ENCODE results near the gene STIMATE.
A peak's percentile ranks its signal among the peaks of the same experiment; 100 is the strongest.

Gene STIMATE

DNA sequence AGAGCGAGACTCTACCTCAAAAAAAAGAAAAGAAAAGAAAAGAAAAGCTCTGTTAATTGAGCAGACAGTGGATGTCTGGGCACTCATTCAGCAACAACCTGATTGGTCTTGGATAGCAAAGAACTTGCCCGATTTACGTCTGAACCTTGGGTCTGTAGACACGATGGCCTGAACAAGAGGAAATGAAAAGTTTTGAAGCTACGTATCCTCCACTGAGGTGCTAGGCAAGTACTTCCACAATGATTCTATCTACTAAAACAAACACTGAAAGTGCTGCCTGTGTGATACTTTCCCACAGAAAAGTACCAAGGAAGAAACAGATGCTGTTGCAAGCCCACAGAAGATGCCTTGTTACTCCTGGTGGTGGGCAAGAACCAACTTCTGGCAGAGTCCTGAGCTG is 40.7 kb downstream of the STIMATE start:
- ChIA-PET POLR2A (no interaction called here), CTCF (no interaction called here)

DNA sequence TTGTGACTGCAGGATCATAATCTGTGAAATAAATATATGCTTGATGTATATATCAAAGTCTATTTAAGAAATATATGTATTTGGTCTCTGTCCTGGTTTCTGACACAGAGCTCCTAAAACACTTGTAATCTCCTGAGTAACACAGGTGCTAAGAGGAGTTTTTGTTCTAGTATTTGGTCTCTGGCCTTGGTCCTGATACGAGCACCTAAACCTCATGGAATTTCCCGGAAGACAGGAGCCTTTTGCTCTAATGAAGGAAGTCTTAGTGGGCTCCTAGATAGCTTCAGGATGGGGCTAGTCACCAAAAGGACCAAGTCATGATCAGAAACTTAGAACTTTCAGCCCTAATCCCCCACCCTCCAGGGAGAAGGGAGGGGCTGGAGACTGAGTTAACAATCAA is 43.3 kb downstream of the STIMATE start:
- Histone ChIP-seq H3K27ac (ENCODE audit: extremely low read depth, low read depth, low read length) (no peak overlapping the region), H3K9me3 (ENCODE audit: control insufficient read depth, insufficient read depth, low read depth, low read length) (no peaks in the 10 kb centered on the region), H3K4me1 (ENCODE audit: control insufficient read depth, insufficient read depth, low read length) (no peaks in the 10 kb centered on the region), H3K4me3 (ENCODE audit: low read depth, low read length) (no peak overlapping the region), H3K36me3 (ENCODE audit: control insufficient read depth in 2 of 2, insufficient read depth in 1 of 2, low read length in 2 of 2) (peaks cover 0 to 27% of the 10 kb centered on the region in 2 experiments; a peak in 2 of 3 replicates)
- ChIA-PET CTCF (interaction anchor here (2.2 kb wide), 1 partner anchor 217 kb away, joined by 7 read pairs; no protein-coding TSS in a partner anchor), POLR2A (no interaction called here)
- TF ChIP-seq ZFP41 (tag by site-specific recombination; IDR thresholded peaks at IDR 0.05; ENCODE audit: borderline replicate concordance) = no peak
- TF ChIP-seq, protein P1, sequence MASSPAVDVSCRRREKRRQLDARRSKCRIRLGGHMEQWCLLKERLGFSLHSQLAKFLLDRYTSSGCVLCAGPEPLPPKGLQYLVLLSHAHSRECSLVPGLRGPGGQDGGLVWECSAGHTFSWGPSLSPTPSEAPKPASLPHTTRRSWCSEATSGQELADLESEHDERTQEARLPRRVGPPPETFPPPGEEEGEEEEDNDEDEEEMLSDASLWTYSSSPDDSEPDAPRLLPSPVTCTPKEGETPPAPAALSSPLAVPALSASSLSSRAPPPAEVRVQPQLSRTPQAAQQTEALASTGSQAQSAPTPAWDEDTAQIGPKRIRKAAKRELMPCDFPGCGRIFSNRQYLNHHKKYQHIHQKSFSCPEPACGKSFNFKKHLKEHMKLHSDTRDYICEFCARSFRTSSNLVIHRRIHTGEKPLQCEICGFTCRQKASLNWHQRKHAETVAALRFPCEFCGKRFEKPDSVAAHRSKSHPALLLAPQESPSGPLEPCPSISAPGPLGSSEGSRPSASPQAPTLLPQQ (tag by site-specific recombination; IDR thresholded peaks at IDR 0.05) = no peak
- TF ChIP-seq ZNF560 (tag by site-specific recombination; IDR thresholded peaks at IDR 0.05; ENCODE audit: borderline replicate concordance) = no peak
- TF ChIP-seq, protein P2, sequence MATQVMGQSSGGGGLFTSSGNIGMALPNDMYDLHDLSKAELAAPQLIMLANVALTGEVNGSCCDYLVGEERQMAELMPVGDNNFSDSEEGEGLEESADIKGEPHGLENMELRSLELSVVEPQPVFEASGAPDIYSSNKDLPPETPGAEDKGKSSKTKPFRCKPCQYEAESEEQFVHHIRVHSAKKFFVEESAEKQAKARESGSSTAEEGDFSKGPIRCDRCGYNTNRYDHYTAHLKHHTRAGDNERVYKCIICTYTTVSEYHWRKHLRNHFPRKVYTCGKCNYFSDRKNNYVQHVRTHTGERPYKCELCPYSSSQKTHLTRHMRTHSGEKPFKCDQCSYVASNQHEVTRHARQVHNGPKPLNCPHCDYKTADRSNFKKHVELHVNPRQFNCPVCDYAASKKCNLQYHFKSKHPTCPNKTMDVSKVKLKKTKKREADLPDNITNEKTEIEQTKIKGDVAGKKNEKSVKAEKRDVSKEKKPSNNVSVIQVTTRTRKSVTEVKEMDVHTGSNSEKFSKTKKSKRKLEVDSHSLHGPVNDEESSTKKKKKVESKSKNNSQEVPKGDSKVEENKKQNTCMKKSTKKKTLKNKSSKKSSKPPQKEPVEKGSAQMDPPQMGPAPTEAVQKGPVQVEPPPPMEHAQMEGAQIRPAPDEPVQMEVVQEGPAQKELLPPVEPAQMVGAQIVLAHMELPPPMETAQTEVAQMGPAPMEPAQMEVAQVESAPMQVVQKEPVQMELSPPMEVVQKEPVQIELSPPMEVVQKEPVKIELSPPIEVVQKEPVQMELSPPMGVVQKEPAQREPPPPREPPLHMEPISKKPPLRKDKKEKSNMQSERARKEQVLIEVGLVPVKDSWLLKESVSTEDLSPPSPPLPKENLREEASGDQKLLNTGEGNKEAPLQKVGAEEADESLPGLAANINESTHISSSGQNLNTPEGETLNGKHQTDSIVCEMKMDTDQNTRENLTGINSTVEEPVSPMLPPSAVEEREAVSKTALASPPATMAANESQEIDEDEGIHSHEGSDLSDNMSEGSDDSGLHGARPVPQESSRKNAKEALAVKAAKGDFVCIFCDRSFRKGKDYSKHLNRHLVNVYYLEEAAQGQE (tag by site-specific recombination; IDR thresholded peaks at IDR 0.05) = peak; percentile 79
- TF ChIP-seq ZSCAN30 (tag by site-specific recombination; IDR thresholded peaks at IDR 0.05) = no peak
- TF ChIP-seq, protein P3, sequence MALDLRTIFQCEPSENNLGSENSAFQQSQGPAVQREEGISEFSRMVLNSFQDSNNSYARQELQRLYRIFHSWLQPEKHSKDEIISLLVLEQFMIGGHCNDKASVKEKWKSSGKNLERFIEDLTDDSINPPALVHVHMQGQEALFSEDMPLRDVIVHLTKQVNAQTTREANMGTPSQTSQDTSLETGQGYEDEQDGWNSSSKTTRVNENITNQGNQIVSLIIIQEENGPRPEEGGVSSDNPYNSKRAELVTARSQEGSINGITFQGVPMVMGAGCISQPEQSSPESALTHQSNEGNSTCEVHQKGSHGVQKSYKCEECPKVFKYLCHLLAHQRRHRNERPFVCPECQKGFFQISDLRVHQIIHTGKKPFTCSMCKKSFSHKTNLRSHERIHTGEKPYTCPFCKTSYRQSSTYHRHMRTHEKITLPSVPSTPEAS (tag by site-specific recombination; IDR thresholded peaks at IDR 0.05) = no peak
- no peak for TF ChIP-seq ZNF324 (tag by site-specific recombination; IDR thresholded peaks at IDR 0.05)

More for the DNA sequence above, 40.7 kb downstream of the STIMATE start:
- no peaks in the 10 kb centered on the region for H3K4me1 ChIP-seq (ENCODE audit: control insufficient read depth, insufficient read depth, low read length)
- no peak overlapping the region for H3K4me3 ChIP-seq (ENCODE audit: low read depth, low read length)
- TF ChIP-seq ZNF2 (tag by site-specific recombination; IDR thresholded peaks at IDR 0.05) (no peak), ZNF114 (tag by site-specific recombination; IDR thresholded peaks at IDR 0.05) (no peak), ZNF837 (tag by site-specific recombination; IDR thresholded peaks at IDR 0.05) (no peak), ZNF677 (tag by site-specific recombination; IDR thresholded peaks at IDR 0.05) (no peak), RBAK (tag by site-specific recombination; IDR thresholded peaks at IDR 0.05) (no peak), ZNF416 (tag by site-specific recombination; IDR thresholded peaks at IDR 0.05) (no peak)
- TF ChIP-seq, protein P4, sequence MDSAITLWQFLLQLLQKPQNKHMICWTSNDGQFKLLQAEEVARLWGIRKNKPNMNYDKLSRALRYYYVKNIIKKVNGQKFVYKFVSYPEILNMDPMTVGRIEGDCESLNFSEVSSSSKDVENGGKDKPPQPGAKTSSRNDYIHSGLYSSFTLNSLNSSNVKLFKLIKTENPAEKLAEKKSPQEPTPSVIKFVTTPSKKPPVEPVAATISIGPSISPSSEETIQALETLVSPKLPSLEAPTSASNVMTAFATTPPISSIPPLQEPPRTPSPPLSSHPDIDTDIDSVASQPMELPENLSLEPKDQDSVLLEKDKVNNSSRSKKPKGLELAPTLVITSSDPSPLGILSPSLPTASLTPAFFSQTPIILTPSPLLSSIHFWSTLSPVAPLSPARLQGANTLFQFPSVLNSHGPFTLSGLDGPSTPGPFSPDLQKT (IDR thresholded peaks at IDR 0.05; ENCODE audit: borderline replicate concordance, low read depth, low read length) = no peak
- TF ChIP-seq, protein P5, sequence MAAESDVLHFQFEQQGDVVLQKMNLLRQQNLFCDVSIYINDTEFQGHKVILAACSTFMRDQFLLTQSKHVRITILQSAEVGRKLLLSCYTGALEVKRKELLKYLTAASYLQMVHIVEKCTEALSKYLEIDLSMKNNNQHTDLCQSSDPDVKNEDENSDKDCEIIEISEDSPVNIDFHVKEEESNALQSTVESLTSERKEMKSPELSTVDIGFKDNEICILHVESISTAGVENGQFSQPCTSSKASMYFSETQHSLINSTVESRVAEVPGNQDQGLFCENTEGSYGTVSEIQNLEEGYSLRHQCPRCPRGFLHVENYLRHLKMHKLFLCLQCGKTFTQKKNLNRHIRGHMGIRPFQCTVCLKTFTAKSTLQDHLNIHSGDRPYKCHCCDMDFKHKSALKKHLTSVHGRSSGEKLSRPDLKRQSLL (tag by site-specific recombination; IDR thresholded peaks at IDR 0.05) = no peak
- H3K36me3 ChIP-seq (ENCODE audit: control insufficient read depth in 2 of 2, insufficient read depth in 1 of 2, low read length in 2 of 2) = peaks cover 0 to 8% of the 10 kb centered on the region in 2 experiments; a peak in 1 of 3 replicates
- no peak overlapping the region for H3K27ac ChIP-seq (ENCODE audit: extremely low read depth, low read depth, low read length)
- H3K9me3 ChIP-seq (ENCODE audit: control insufficient read depth, insufficient read depth, low read depth, low read length) = no peaks in the 10 kb centered on the region

Data from HEK293 (cell line).